Liver (tissue), 9 donors: Measurements from ENCODE around the gene LENG1. TPM values are rescaled to one million over a fixed set of nuclear protein-coding genes. Genes with fewer than 3 reads are reported as not detected.
A peak's percentile ranks its signal among the peaks of the same experiment; 100 is the strongest.

Experiments used
- DNase-seq: peaks from one replicate; pipeline ENCODE4 v3.0.0-alpha.2; 2017; ENCODE audit warnings: low spot score
- H3K27ac ChIP-seq, 2 donors: one replicate each; pipeline ENCODE4 v1.7.0; 2013; ENCODE audit warnings: inconsistent platforms in 2 of 2, low read length in 2 of 2, control low read depth in 1 of 2, low read depth in 1 of 2, mild to moderate bottlenecking in 1 of 2
- H3K27me3 ChIP-seq, 4 donors: one replicate each; pipeline versions ENCODE4 v1.6.1 to v1.7.0; 2013; ENCODE audit warnings: low read length in 3 of 4, inconsistent platforms in 1 of 4, mild to moderate bottlenecking in 1 of 4, moderate library complexity in 1 of 4; ENCODE audit not compliant: control insufficient read depth in 4 of 4, insufficient read depth in 4 of 4
- H3K36me3 ChIP-seq, 4 donors: one replicate each; pipeline versions ENCODE4 v1.6.1 to v1.7.0; 2013; ENCODE audit warnings: low read length in 3 of 4, mild to moderate bottlenecking in 3 of 4, low read depth in 1 of 4, moderate library complexity in 1 of 4; ENCODE audit not compliant: control insufficient read depth in 4 of 4, insufficient read depth in 3 of 4
- H3K4me1 ChIP-seq, 4 donors: one replicate each; pipeline versions ENCODE4 v1.6.1 to v1.7.0; 2013; ENCODE audit warnings: low read length in 3 of 4, mild to moderate bottlenecking in 3 of 4, moderate library complexity in 1 of 4; ENCODE audit not compliant: control insufficient read depth in 4 of 4, insufficient read depth in 4 of 4
- H3K4me3 ChIP-seq, 3 donors: one replicate each; pipeline versions ENCODE4 v1.6.1 to v1.7.0; 2013; ENCODE audit warnings: low read length in 3 of 3, control low read depth in 1 of 3, low read depth in 1 of 3, mild to moderate bottlenecking in 1 of 3
- H3K9ac ChIP-seq, 2 donors: one replicate each; pipeline ENCODE4 v1.7.0; 2013; ENCODE audit warnings: low read length in 2 of 2, mild to moderate bottlenecking in 2 of 2, moderate library complexity in 2 of 2, control low read depth in 1 of 2, low read depth in 1 of 2
- H3K9me3 ChIP-seq, 4 donors: one replicate each; pipeline versions ENCODE4 v1.6.1 to v1.7.0; 2013; ENCODE audit warnings: low read length in 3 of 4; ENCODE audit not compliant: control insufficient read depth in 4 of 4
- CTCF ChIP-seq: fragments of 150-350 bp; IDR thresholded peaks from 2 replicates; pipeline ENCODE4 v1.5.1; 2017; ENCODE audit warnings: improper control_type of control experiment, low read depth, low read length; ENCODE audit not compliant: missing input control
- EGR1 ChIP-seq, 2 donors: IDR thresholded peaks; 2 replicates each; pipeline ENCODE4 v1.6.1; 2016 to 2018; ENCODE audit warnings: antibody characterized with exemption in 2 of 2, low read depth in 2 of 2
- FOXA1 ChIP-seq: IDR thresholded peaks from 2 replicates; pipeline ENCODE4 v1.6.1; 2016; ENCODE audit warnings: antibody characterized with exemption
- FOXA2 ChIP-seq: IDR thresholded peaks from 2 replicates; pipeline ENCODE4 v1.6.1; 2016; ENCODE audit warnings: antibody characterized with exemption
- GABPA ChIP-seq, 2 donors: IDR thresholded peaks in 1 of 2; conservative IDR thresholded peaks in 1 of 2; 2 replicates each; pipeline ENCODE4 v1.6.1; 2016; ENCODE audit warnings: antibody characterized with exemption in 2 of 2, mild to moderate bottlenecking in 1 of 2, moderate library complexity in 1 of 2
- HNF4A ChIP-seq, 2 donors: conservative IDR thresholded peaks; 2 replicates each; pipeline ENCODE4 v1.6.1; 2016; ENCODE audit warnings: antibody characterized with exemption in 2 of 2, mild to moderate bottlenecking in 2 of 2
- HNF4G ChIP-seq: IDR thresholded peaks from 2 replicates; pipeline ENCODE4 v1.6.1; 2016; ENCODE audit warnings: antibody characterized with exemption
- JUND ChIP-seq, 2 donors: IDR thresholded peaks; 2 replicates each; pipeline ENCODE4 v1.6.1; 2016; ENCODE audit warnings: antibody characterized with exemption in 2 of 2
- NR2F2 ChIP-seq: IDR thresholded peaks from 2 replicates; pipeline ENCODE4 v1.6.1; 2016; ENCODE audit warnings: antibody characterized with exemption
- RAD21 ChIP-seq, 2 donors: IDR thresholded peaks; 2 replicates each; pipeline ENCODE4 v1.6.1; 2016; ENCODE audit warnings: antibody characterized with exemption in 2 of 2, mild to moderate bottlenecking in 2 of 2
- REST ChIP-seq: IDR thresholded peaks from 2 replicates; pipeline ENCODE4 v1.6.1; 2016; ENCODE audit warnings: antibody characterized with exemption, mild to moderate bottlenecking
- RXRA ChIP-seq, 2 donors: IDR thresholded peaks; 2 replicates each; pipeline ENCODE4 v1.6.1; 2017 to 2018; ENCODE audit warnings: antibody characterized with exemption in 2 of 2, mild to moderate bottlenecking in 1 of 2
- TAF1 ChIP-seq: conservative IDR thresholded peaks from 2 replicates; pipeline ENCODE4 v1.6.1; 2016; ENCODE audit warnings: antibody characterized with exemption, mild to moderate bottlenecking
- YY1 ChIP-seq: IDR thresholded peaks from 2 replicates; pipeline ENCODE4 v1.6.1; 2016; ENCODE audit warnings: antibody characterized with exemption, mild to moderate bottlenecking
- ZBTB33 ChIP-seq: IDR thresholded peaks from 2 replicates; pipeline ENCODE4 v1.6.1; 2016; ENCODE audit warnings: antibody characterized with exemption
- WGBS: extraction: QIAGEN DNeasy Blood & Tissue Kit; methylation state at CpG from one replicate; pipeline ENCODE4 v1.1.7; 2013; 5-methylcytosine and 5-hydroxymethylcytosine counted together
- polyA plus RNA-seq, 2 donors: library from polyadenylated mRNA; stranded (reverse) in 1 of 2; unstranded in 1 of 2; fragments of 200-250 nt in 1 of 2; fragments of >200 nt in 1 of 2; fragmentation: Nextera tagmentation in 1 of 2; extraction: Ambion mirVana in 1 of 2; gene quantifications; one replicate each; pipeline versions ENCODE4 v1.2.1 to v1.2.3, GENCODE V29; 2013 to 2015
- total RNA-seq, 2 donors: library from RNA; depleted of rRNA; stranded (reverse); fragments of >200 nt; gene quantifications; one replicate each; pipeline ENCODE4 v1.2.3, GENCODE V29; 2014
- donor health status: healthy.
- donor health status: healthy.
- donor health status: healthy.
- donor health status: healthy.
- donor health status: healthy.

LENG1 gene
- total and polyA plus RNA-seq, 4 donors: 2.6 to 4.4 (median 2.9) TPM

GRCh38 chr19:54180691-54181091 is 21.2 kb upstream of the LENG1 start:
- no peaks in the 10 kb centered on the region for H3K4me1 ChIP-seq
- TF ChIP-seq ZBTB33: no peak
- TF ChIP-seq CTCF: no peak
- no peak for TF ChIP-seq FOXA2
- no peak for TF ChIP-seq HNF4G
- TF ChIP-seq GABPA (IDR thresholded peaks at IDR 0.05 in 1 of 2, conservative IDR thresholded peaks at IDR 0.05 in 1 of 2): no peak
- no peak for TF ChIP-seq EGR1 (IDR thresholded peaks at IDR 0.05; ENCODE audit: low read depth in 2 of 2)
- TF ChIP-seq REST: no peak
- no peak for TF ChIP-seq TAF1
- TF ChIP-seq NR2F2: no peak
- TF ChIP-seq JUND (IDR thresholded peaks at IDR 0.05): no peak
- no peak for TF ChIP-seq FOXA1
- TF ChIP-seq HNF4A (conservative IDR thresholded peaks at IDR 0.05): no peak
- TF ChIP-seq YY1: no peak
- no peak for TF ChIP-seq RXRA (IDR thresholded peaks at IDR 0.05)
- TF ChIP-seq RAD21 (IDR thresholded peaks at IDR 0.05): no peak
- H3K36me3 ChIP-seq: peaks cover 0 to 16% (median 6%) of the 10 kb centered on the region in 4 donors
- no peaks in the 10 kb centered on the region for H3K27me3 ChIP-seq
- 96% methylated on average over 37 of the region's 37 CpGs for WGBS
- no peaks in the 10 kb centered on the region for H3K9me3 ChIP-seq
- H3K9ac ChIP-seq: no peak overlapping the region
- no peak overlapping the region for H3K4me3 ChIP-seq
- H3K27ac ChIP-seq: no peak overlapping the region
- no peak for DNase-seq

GRCh38 chr19:54179921-54180461 is 20.5 kb upstream of the LENG1 start:
- Histone ChIP-seq H3K9ac (no peak overlapping the region), H3K27me3 (no peaks in the 10 kb centered on the region), H3K27ac (no peak overlapping the region), H3K4me3 (no peak overlapping the region), H3K4me1 (no peaks in the 10 kb centered on the region), H3K36me3 (peaks cover 0 to 16% (median 6%) of the 10 kb centered on the region in 4 donors), H3K9me3 (no peaks in the 10 kb centered on the region)
- TF ChIP-seq FOXA1 (no peak), RAD21 (IDR thresholded peaks at IDR 0.05) (peak in 1 of 2 donors; percentile 35)
- 74% methylated on average over 10 of the region's 10 CpGs for whole genome bisulfite sequencing
- DNase-seq: no peak
